SK-N-SH (cell line): ENCODE results near the gene KIR2DL3. TPM values are rescaled to one million over a fixed set of nuclear protein-coding genes. Genes with fewer than 3 reads are reported as not detected.

ENCODE experiments used
- CTCF ChIA-PET: fragments of 300-600, 350-600 bp; formaldehyde crosslinking; extraction: SDS; loops from one replicate; lab custom pipeline; 2021; lab: Yijun Ruan, JAX
- POLR2A ChIA-PET: fragments of 350-600 bp; sonication (Branson Sonifier 250); formaldehyde crosslinking; extraction: SDS; loops from one replicate; lab custom pipeline; 2020; ENCODE audit warnings: antibody characterized with exemption, inconsistent platforms; lab: Yijun Ruan, JAX
- DNase-seq: peaks from one replicate; pipeline ENCODE4 v3.0.0; 2012
- H2AFZ ChIP-seq: fragments of 200-600 bp; sonication (generic); 2 replicates; pipeline ENCODE4 v1.8.1; 2016; ENCODE audit warnings: antibody characterized with exemption, mild to moderate bottlenecking, low read depth
- H3F3A ChIP-seq: fragments of 200-600 bp; sonication (generic); replicated peaks from 2 replicates; pipeline ENCODE3; 2016; ENCODE audit warnings: antibody characterized with exemption, mild to moderate bottlenecking; ENCODE audit not compliant: insufficient read depth
- H3K27ac ChIP-seq, 2 experiments: fragments of 200-500 bp in 1 of 2; fragments of 200-600 bp in 1 of 2; sonication (Bioruptor generic) in 1 of 2; sonication (generic), shearing (Covaris generic) in 1 of 2; 2 replicates each; pipeline versions ENCODE4 v1.5.1 to v1.6.1; 2014 to 2016; ENCODE audit warnings: low read depth in 2 of 2, inconsistent platforms in 1 of 2, low read length in 1 of 2, mild to moderate bottlenecking in 1 of 2, mixed read lengths in 1 of 2
- H3K27me3 ChIP-seq: fragments of 200-600 bp; sonication (generic), shearing (Covaris generic); 2 replicates; pipeline ENCODE4 v1.6.1; 2016; ENCODE audit warnings: mixed run types; ENCODE audit not compliant: insufficient read depth
- H3K36me3 ChIP-seq, 2 experiments: fragments of 200-500 bp in 1 of 2; fragments of 200-600 bp in 1 of 2; sonication (Bioruptor generic) in 1 of 2; sonication (generic) in 1 of 2; replicated peaks in 1 of 2; 2 replicates each; pipeline versions ENCODE3 to v1.5.1; 2014 to 2016; ENCODE audit warnings: low read length in 1 of 2, mild to moderate bottlenecking in 1 of 2; ENCODE audit not compliant: insufficient read depth in 2 of 2, control insufficient read depth in 1 of 2
- H3K4me1 ChIP-seq, 2 experiments: fragments of 200-500 bp in 1 of 2; fragments of 200-600 bp in 1 of 2; sonication (Bioruptor generic) in 1 of 2; sonication (generic), shearing (Covaris generic) in 1 of 2; 2 replicates each; pipeline versions ENCODE4 v1.5.1 to v1.6.1; 2014 to 2016; ENCODE audit warnings: low read depth in 1 of 2, low read length in 1 of 2, mixed run types in 1 of 2; ENCODE audit not compliant: insufficient read depth in 2 of 2, control insufficient read depth in 1 of 2
- H3K4me2 ChIP-seq: fragments of 200-600 bp; sonication (generic), shearing (Covaris generic); 2 replicates; pipeline ENCODE4 v1.6.1; 2017; ENCODE audit warnings: mixed run types
- H3K4me3 ChIP-seq, 2 experiments: fragments of 200-500 bp in 1 of 2; fragments of 200-600 bp in 1 of 2; sonication (Bioruptor generic) in 1 of 2; sonication (generic), shearing (Covaris generic) in 1 of 2; 2 replicates each; pipeline versions ENCODE4 v1.5.1 to v1.8.1; 2014 to 2016; ENCODE audit warnings: low read depth in 2 of 2, inconsistent platforms in 1 of 2, low read length in 1 of 2, mild to moderate bottlenecking in 1 of 2, mixed read lengths in 1 of 2, moderate library complexity in 1 of 2
- H3K79me2 ChIP-seq: fragments of 200-600 bp; sonication (generic); 2 replicates; pipeline ENCODE4 v1.8.1; 2017; ENCODE audit warnings: mild to moderate bottlenecking; ENCODE audit not compliant: insufficient read depth
- H3K9ac ChIP-seq: fragments of 200-600 bp; sonication (generic); 2 replicates; pipeline ENCODE4 v1.6.1; 2017; ENCODE audit warnings: mixed run types
- H3K9me2 ChIP-seq: fragments of 200-600 bp; sonication (generic); 2 replicates; pipeline ENCODE4 v1.6.1; 2017; ENCODE audit warnings: mixed run types
- H3K9me3 ChIP-seq: fragments of 200-600 bp; sonication (generic); 2 replicates; pipeline ENCODE4 v1.6.1; 2017; ENCODE audit warnings: mixed run types, mild to moderate bottlenecking, moderate library complexity
- H4K20me1 ChIP-seq: fragments of 200-600 bp; sonication (generic); 2 replicates; pipeline ENCODE4 v1.6.1; 2017; ENCODE audit warnings: mild to moderate bottlenecking, mixed run types; ENCODE audit not compliant: insufficient read depth
- CTCF ChIP-seq: fragments of 200-600 bp; sonication (generic); IDR thresholded peaks from 2 replicates; pipeline ENCODE4 v1.6.1; 2017; ENCODE audit warnings: antibody characterized with exemption, mild to moderate bottlenecking, moderate library complexity
- FOXM1 ChIP-seq: IDR thresholded peaks from 2 replicates; pipeline ENCODE4 v1.4.0; 2012; ENCODE audit warnings: low read depth, mild to moderate bottlenecking
- MAX ChIP-seq: IDR thresholded peaks from 2 replicates; pipeline ENCODE4 v1.4.0; 2012; ENCODE audit warnings: low read depth
- MXI1 ChIP-seq: IDR thresholded peaks from 2 replicates; pipeline ENCODE4 v1.6.1; 2012; ENCODE audit warnings: mild to moderate bottlenecking, low read depth, low read length, improper control_type of control experiment
- NRF1 ChIP-seq: IDR thresholded peaks from 2 replicates; pipeline ENCODE4 v1.6.1; 2012; ENCODE audit warnings: low read depth, mild to moderate bottlenecking, low read length
- REST ChIP-seq: IDR thresholded peaks from 2 replicates; pipeline ENCODE4 v1.6.1; 2012; ENCODE audit warnings: mild to moderate bottlenecking, low read depth, low read length, moderate library complexity
- SIN3A ChIP-seq: IDR thresholded peaks from 2 replicates; pipeline ENCODE4 v1.6.1; 2012; ENCODE audit warnings: low read depth, mild to moderate bottlenecking, low read length, moderate library complexity, borderline replicate concordance
- SMC3 ChIP-seq: IDR thresholded peaks from 2 replicates; pipeline ENCODE4 v1.6.1; 2012; ENCODE audit warnings: low read depth, low read length, improper control_type of control experiment
- TAF1 ChIP-seq: IDR thresholded peaks from 2 replicates; pipeline ENCODE4 v1.6.1; 2012; ENCODE audit warnings: low read depth, mild to moderate bottlenecking, low read length, moderate library complexity, borderline replicate concordance
- ZBTB33 ChIP-seq: IDR thresholded peaks from 2 replicates; pipeline ENCODE4 v1.4.0; 2012; ENCODE audit warnings: low read depth, borderline replicate concordance
- WGBS: methylation state at CpG from one replicate; pipeline ENCODE4 v1.1.6; 2017; ENCODE audit warnings: low lambda C conversion rate; 5-methylcytosine and 5-hydroxymethylcytosine counted together
- polyA plus RNA-seq, 3 experiments: library from polyadenylated mRNA; depleted of rRNA; stranded (reverse); fragments of >200 nt; gene quantifications; 2 replicates each; pipeline ENCODE4 v1.2.3, GENCODE V29; 2012

KIR2DL3 gene
- polyA plus RNA-seq, 1 of the 3 experiments (the other 2 are of a cell fraction) = not detected

- Histone ChIP-seq H3F3A (no peaks in the 10 kb centered on the region), H3K27me3 (no peaks in the 10 kb centered on the region), H2AFZ (no peak overlapping the region), H3K9ac (no peak overlapping the region), H3K36me3 (no peaks in the 10 kb centered on the region), H4K20me1 (no peaks in the 10 kb centered on the region), H3K79me2 (no peaks in the 10 kb centered on the region), H3K9me2 (no peaks in the 10 kb centered on the region)
- POLR2A ChIA-PET = no interaction called here
- TF ChIP-seq SMC3 (no peak), SIN3A (no peak), ZBTB33 (no peak), CTCF (no peak), NRF1 (no peak), MAX (no peak), FOXM1 (no peak), REST (no peak), TAF1 (no peak), MXI1 (no peak)
- TF ChIP-seq, all 33 proteins: peak for 0
- DNase-seq = no peak
- H3K4me3 ChIP-seq = no peak overlapping the region
- H3K27ac ChIP-seq = no peak overlapping the region
- WGBS = 3% methylated on average over 8 of the region's 8 CpGs
- H3K9me3 ChIP-seq = no peaks in the 10 kb centered on the region
- CTCF ChIA-PET = no interaction called here
- H3K4me1 ChIP-seq = no peaks in the 10 kb centered on the region
- H3K4me2 ChIP-seq = no peak overlapping the region
Observed at GRCh38 chr19:54731191-54731590, 7.1 kb upstream of the KIR2DL3 start.
